Natural killer cell (primary cell): ENCODE measurements around the gene ITPR1. TPM values are rescaled to one million over a fixed set of nuclear protein-coding genes. Genes with fewer than 3 reads are reported as not detected.

Experiments used
- ATAC-seq, 3 donors: fragments of 150-1000 bp in 2 of 3; fragments of 200-7000 bp in 1 of 3; cut with Tn5 transposase; 1 replicate in 1 of 3; 2 replicates in 2 of 3; pipeline ENCODE4 v1.10.0; 2021; ENCODE audit warnings: mild to moderate bottlenecking in 2 of 3, moderate library complexity in 2 of 3
- DNase-seq, 2 donors: peaks; one replicate each; pipeline versions ENCODE4 v3.0.0 to v3.0.0-alpha.2; 2013 to 2021; ENCODE audit warnings: mixed read lengths in 1 of 2
- H3K27ac ChIP-seq: one replicate; pipeline ENCODE4 v1.5.1; 2013; ENCODE audit warnings: mild to moderate bottlenecking, low read length
- H3K27me3 ChIP-seq: one replicate; pipeline ENCODE4 v1.6.1; 2013; ENCODE audit warnings: low read length; ENCODE audit not compliant: control insufficient read depth, insufficient read depth
- H3K36me3 ChIP-seq: one replicate; pipeline ENCODE4 v1.6.1; 2013; ENCODE audit warnings: low read length; ENCODE audit not compliant: control insufficient read depth, insufficient read depth
- H3K4me1 ChIP-seq: one replicate; pipeline ENCODE4 v1.6.1; 2013; ENCODE audit warnings: low read length; ENCODE audit not compliant: control insufficient read depth, insufficient read depth
- H3K4me3 ChIP-seq: one replicate; pipeline ENCODE4 v1.5.1; 2013; ENCODE audit warnings: low read length
- H3K9me3 ChIP-seq: one replicate; pipeline ENCODE4 v1.6.1; 2013; ENCODE audit warnings: low read length; ENCODE audit not compliant: control insufficient read depth, insufficient read depth
- H3K27ac Mint-ChIP-seq, 2 donors: one replicate each; pipeline ENCODE4 v1.8.0; 2022; ENCODE audit warnings: mild to moderate bottlenecking in 2 of 2, mixed read lengths in 2 of 2, moderate library complexity in 1 of 2
- H3K27me3 Mint-ChIP-seq, 2 donors: one replicate each; pipeline ENCODE4 v1.8.0; 2022; ENCODE audit warnings: low read depth in 2 of 2, mixed read lengths in 2 of 2
- H3K36me3 Mint-ChIP-seq: one replicate; pipeline ENCODE4 v1.8.0; 2022; ENCODE audit warnings: mixed read lengths
- H3K4me1 Mint-ChIP-seq, 2 donors: one replicate each; pipeline ENCODE4 v1.8.0; 2022; ENCODE audit warnings: mixed read lengths in 2 of 2
- H3K4me3 Mint-ChIP-seq: one replicate; pipeline ENCODE4 v1.8.0; 2022; ENCODE audit warnings: mild to moderate bottlenecking, moderate library complexity, mixed read lengths
- H3K9me3 Mint-ChIP-seq, 2 donors: one replicate each; pipeline ENCODE4 v1.8.0; 2022; ENCODE audit warnings: mixed read lengths in 2 of 2
- WGBS: methylation state at CpG from one replicate; pipeline ENCODE4 v1.1.7; 2013; ENCODE audit warnings: missing lambda C conversion rate; ENCODE audit not compliant: insufficient coverage; 5-methylcytosine and 5-hydroxymethylcytosine counted together
- intact Hi-C: fragments of 100-400 bp; cut with micrococcal nuclease; formaldehyde crosslinking; loops from one replicate; pipeline ENCODE4 v1.14.2; 2022
- total RNA-seq, 4 donors: library from RNA; stranded (reverse); fragments of 120-200 nt in 1 of 4; gene quantifications; one replicate each; pipeline versions ENCODE4 v1.2.3 to v1.2.4, GENCODE V29; 2013 to 2022
- TF ChIP-seq, protein P1 (sequence below): fragments of 200-600 bp; IDR thresholded peaks from one replicate; pipeline ENCODE4 v1.8.0; 2022; ENCODE audit warnings: antibody characterized with exemption

Gene ITPR1
- total RNA-seq, 3 donors from 2014 or later (not counting 1 experiment from before 2014, with no cell fraction given) = 86.7 to 123 (median 94.8) TPM

DNA sequence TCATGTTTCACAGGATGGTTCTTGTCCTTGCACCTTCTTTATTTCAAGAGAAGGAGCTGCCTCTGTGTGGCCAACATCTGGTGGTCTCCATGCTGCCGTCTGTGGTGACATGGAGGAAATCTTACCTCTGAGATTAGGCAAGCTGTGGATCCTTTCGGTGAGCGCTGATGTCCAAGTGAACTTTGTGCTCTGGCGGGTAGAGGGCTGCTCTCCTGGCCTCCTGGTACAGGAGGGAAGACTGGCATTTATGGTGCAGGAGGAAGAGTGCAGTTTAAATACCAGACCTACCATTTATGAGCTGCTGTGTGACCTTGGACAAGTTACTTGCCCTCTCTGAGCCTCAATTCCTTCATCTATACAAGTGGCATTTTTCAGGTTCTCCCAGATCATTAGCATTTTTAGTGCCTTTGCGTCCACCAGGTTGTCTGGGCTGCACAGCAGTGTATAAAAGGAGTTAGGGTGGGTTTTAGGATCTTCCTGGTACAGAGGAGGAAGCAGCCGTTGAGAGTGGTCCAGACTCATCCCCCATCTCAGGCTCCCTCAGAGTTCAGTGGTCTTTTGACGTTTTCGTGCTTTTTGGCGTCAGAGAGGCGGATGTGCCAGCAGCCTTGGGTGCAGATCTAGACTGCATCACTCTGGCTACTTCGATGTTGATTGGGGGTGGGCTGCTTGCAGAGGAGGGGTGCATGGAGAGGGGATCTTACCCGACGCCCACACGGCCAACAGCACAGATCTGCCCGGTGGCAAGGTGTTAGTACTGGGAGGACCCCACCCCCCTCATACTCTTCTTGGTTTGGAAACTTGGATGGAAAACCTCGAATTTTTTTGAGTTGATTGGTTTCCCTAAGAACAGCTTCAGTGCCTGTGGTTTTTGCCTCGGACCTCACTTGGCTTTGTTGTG, 162.2 kb downstream of the ITPR1 start:
- no peak for ATAC-seq

DNA sequence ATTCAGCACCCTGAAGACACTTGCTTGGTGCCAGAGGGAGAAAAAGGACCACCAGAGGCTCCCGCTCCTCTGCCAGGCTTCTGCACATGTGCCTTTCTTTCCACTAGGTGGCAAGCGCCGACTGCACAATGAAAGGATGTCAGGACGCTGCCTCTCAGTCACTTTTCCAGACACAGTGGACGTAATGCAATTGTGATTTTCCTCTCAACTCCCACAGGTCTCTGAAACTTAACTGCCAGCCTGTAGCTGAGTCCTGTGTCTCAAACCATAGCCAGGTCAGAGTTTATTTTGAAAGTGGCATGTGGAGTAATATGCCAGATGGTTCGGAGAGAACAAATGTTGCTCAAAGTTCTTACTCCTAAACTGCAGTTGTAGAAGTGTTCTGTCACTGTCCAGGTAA, 162.9 kb downstream of the ITPR1 start:
- TF ChIP-seq, protein P1, sequence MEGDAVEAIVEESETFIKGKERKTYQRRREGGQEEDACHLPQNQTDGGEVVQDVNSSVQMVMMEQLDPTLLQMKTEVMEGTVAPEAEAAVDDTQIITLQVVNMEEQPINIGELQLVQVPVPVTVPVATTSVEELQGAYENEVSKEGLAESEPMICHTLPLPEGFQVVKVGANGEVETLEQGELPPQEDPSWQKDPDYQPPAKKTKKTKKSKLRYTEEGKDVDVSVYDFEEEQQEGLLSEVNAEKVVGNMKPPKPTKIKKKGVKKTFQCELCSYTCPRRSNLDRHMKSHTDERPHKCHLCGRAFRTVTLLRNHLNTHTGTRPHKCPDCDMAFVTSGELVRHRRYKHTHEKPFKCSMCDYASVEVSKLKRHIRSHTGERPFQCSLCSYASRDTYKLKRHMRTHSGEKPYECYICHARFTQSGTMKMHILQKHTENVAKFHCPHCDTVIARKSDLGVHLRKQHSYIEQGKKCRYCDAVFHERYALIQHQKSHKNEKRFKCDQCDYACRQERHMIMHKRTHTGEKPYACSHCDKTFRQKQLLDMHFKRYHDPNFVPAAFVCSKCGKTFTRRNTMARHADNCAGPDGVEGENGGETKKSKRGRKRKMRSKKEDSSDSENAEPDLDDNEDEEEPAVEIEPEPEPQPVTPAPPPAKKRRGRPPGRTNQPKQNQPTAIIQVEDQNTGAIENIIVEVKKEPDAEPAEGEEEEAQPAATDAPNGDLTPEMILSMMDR = no peak
- H3K4me3 Mint-ChIP-seq = no peak overlapping the region
- intact Hi-C loops = no loop called here
- DNase-seq (no peak), ATAC-seq (no peak)
- Histone ChIP-seq H3K4me3 (no peak overlapping the region), H3K27me3 (no peaks in the 10 kb centered on the region), H3K27ac (no peak overlapping the region), H3K4me1 (no peaks in the 10 kb centered on the region), H3K36me3 (peaks cover 39% of the 10 kb centered on the region), H3K9me3 (no peaks in the 10 kb centered on the region)
- H3K27me3 Mint-ChIP-seq = no peaks in the 10 kb centered on the region
- H3K36me3 Mint-ChIP-seq = no peaks in the 10 kb centered on the region
- H3K4me1 Mint-ChIP-seq = peaks cover 0 to 4% of the 10 kb centered on the region in 2 donors
- no peak overlapping the region for H3K27ac Mint-ChIP-seq
- WGBS = 87% methylated on average over 6 of the region's 6 CpGs
- no peaks in the 10 kb centered on the region for H3K9me3 Mint-ChIP-seq

More for the DNA sequence above, 162.2 kb downstream of the ITPR1 start:
- Histone ChIP-seq H3K36me3 (peaks cover 39% of the 10 kb centered on the region), H3K9me3 (no peaks in the 10 kb centered on the region), H3K27ac (no peak overlapping the region), H3K27me3 (no peaks in the 10 kb centered on the region), H3K4me1 (no peaks in the 10 kb centered on the region), H3K4me3 (no peak overlapping the region)
- Mint-ChIP-seq H3K36me3 (no peaks in the 10 kb centered on the region), H3K9me3 (no peaks in the 10 kb centered on the region), H3K4me1 (peaks cover 0 to 4% of the 10 kb centered on the region in 2 donors), H3K27me3 (no peaks in the 10 kb centered on the region), H3K27ac (no peak overlapping the region), H3K4me3 (no peak overlapping the region)
- WGBS = 86% methylated on average over 13 of the region's 17 CpGs
- intact Hi-C loops = no loop called here
- TF ChIP-seq, protein P1 = no peak
- no peak for DNase-seq

DNA sequence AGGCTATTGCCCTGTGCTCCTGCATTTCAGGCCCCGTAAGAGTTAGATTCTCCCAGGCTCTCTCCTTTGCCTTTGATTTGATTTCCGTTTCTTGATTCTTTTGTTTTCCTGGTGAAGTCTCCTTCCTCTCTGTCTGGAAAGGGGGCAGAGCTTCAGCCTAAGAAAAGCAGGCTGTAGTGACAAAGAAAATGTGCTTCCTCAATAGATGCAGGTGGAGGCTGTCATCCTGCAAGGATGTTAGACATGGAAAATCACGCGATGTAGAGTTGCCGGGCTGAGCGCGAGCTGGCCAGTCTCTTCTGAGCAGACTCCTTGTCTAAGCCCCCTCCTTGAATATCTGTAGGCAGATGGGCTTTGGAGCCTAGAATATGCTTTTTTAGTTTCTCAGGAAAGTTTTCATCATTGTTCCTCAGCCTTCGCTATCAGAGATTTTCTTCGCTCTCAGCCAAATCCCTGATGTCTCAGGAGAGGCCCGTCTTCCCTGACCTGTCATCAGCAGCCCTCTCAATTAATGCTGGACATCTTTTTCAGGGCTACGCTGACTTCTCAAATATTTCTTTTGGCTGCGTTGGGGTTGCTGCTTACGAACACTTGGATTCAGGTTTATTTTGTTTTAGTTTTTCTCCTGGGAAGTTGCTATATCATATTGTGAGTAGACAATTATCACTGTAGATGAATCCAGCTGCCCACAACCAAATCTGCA, 163.6 kb downstream of the ITPR1 start:
- Histone ChIP-seq H3K4me3 (no peak overlapping the region), H3K27me3 (no peaks in the 10 kb centered on the region), H3K27ac (no peak overlapping the region), H3K4me1 (no peaks in the 10 kb centered on the region), H3K36me3 (peaks cover 41% of the 10 kb centered on the region), H3K9me3 (no peaks in the 10 kb centered on the region)
- TF ChIP-seq, protein P1 = no peak
- no peak overlapping the region for H3K4me3 Mint-ChIP-seq
- no peaks in the 10 kb centered on the region for H3K36me3 Mint-ChIP-seq
- intact Hi-C loops = no loop called here
- peaks cover 0 to 4% of the 10 kb centered on the region in 2 donors for H3K4me1 Mint-ChIP-seq
- ATAC-seq (no peak), DNase-seq (no peak)
- no peaks in the 10 kb centered on the region for H3K27me3 Mint-ChIP-seq
- no peaks in the 10 kb centered on the region for H3K9me3 Mint-ChIP-seq
- WGBS = 95% methylated on average over 12 of the region's 13 CpGs
- no peak overlapping the region for H3K27ac Mint-ChIP-seq
